Activated naive CD4-positive, alpha-beta T cell treated with Interleukin-2 at 50 U/mL for 16 hours (primary cell): ENCODE data around the gene CDH23.

ENCODE experiments used
- DNase-seq: peaks from one replicate; pipeline ENCODE4 v3.0.0-alpha.2; 2020

The CDH23 gene

GRCh38 chr10:71468363-71469094 is 71.8 kb downstream of the CDH23 start:
- no peak for DNase-seq

- DNase-seq = no peak
These were observed 74.3 kb downstream of the CDH23 start for GRCh38 chr10:71471006-71471405.

- no peak for DNase-seq
These were observed 75.2 kb downstream of the CDH23 start for GRCh38 chr10:71471957-71472365.

- DNase-seq = no peak
These were observed 75.7 kb downstream of the CDH23 start for GRCh38 chr10:71472466-71472865.

DNA sequence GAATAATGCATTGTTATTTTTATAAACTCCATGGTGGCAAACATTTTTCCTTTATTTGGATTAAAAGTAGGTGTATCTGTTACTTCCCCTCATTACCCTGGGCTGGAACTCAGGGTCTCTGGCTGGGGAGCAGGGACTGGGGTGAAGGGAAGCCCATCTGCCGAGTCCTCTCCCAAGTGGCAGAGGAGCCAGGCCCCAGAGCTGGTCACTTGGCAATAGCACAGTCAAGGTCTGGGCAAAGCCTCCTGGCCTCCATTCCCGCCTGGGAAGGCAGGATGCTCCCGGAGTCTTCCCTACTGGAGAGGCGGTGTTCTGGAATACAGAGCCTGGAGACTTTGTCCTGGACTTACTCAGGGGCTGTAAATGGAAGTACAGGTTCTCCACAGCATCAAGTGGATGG is 76.2 kb downstream of the CDH23 start:
- DNase-seq = no peak

- DNase-seq = no peak
These were observed 77.2 kb downstream of the CDH23 start for GRCh38 chr10:71473671-71474599.

GRCh38 chr10:71474702-71475242 is 78.1 kb downstream of the CDH23 start:
- no peak for DNase-seq

- DNase-seq = no peak
These were observed 78.6 kb downstream of the CDH23 start for GRCh38 chr10:71475243-71475871.

GRCh38 chr10:71476228-71477011 is 79.7 kb downstream of the CDH23 start:
- no peak for DNase-seq

DNA sequence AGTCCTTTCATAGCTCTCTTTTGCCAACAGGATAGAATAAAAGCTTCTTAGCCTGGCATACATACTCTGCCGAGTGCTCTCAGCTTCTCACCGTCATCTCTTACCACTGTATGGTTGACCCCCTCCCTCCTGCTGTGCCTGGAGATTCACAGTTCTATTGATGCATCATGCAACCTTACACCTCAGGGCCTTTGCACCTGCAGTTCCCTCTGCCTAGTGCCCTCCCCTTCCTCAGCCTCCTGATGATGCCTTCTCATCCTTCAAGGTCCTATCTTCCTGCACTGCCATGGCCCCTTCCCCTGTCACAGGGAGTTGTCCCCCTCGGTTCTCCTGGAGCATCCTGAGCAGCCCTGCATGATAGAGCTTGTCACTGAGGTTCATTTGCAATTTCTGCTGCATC is 81.5 kb downstream of the CDH23 start:
- DNase-seq = no peak

- DNase-seq = no peak
These were observed 82.2 kb downstream of the CDH23 start for GRCh38 chr10:71478813-71479365.

- no peak for DNase-seq
These were observed 83.1 kb downstream of the CDH23 start for GRCh38 chr10:71479831-71480230.

DNA sequence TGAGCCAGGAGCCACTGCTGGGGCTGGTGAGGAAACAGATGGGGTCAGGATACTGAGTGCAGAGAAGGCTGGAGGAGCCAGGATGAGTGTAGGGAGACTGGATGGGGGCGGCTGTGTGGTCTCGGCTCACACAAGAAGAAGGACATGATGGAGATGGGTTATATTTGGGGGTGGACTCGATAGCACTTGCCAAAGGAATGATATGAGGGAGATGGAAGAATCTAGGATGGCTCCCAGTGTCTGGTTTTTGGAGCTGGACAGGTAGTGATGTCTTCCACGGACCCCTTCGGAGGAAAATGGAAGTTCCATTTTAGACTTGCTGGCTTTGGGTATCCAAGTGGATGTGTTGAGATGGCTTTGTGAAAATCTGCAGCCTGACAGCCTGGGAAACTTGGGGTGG is 83.9 kb downstream of the CDH23 start:
- no peak for DNase-seq

DNA sequence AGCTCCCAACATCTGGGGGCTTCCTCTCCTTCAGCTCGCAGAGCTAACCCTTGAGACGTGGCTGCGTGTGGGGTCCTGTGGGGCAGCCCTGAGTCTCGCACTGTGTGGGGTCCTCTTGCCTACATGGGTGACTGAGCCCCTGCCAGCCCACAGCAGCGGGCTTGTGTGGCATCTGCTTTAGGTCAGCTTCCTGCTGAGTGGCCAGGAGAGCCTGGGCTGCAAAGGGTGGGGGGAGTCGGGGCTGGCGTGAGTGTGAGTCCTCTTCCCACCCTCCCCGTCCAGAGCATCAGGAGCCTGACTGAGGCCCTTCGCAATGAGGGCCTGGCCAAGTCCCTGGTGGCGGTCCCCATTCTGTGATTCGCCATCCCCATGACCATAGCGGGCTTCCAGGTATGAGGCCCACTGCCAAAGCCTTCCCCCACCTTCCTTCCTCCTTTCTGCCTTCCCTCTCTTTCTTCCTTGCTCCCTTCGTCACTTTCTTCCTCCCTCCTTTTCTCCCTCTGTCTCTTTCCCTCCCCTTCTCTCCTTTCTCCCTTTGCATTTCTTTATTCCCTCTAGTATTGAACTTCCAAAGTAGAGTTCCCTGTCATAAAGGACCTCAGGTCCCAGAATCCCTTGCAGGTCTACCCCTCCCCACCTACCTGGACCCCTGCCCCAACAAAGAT is 85.2 kb downstream of the CDH23 start:
- DNase-seq = no peak

DNA sequence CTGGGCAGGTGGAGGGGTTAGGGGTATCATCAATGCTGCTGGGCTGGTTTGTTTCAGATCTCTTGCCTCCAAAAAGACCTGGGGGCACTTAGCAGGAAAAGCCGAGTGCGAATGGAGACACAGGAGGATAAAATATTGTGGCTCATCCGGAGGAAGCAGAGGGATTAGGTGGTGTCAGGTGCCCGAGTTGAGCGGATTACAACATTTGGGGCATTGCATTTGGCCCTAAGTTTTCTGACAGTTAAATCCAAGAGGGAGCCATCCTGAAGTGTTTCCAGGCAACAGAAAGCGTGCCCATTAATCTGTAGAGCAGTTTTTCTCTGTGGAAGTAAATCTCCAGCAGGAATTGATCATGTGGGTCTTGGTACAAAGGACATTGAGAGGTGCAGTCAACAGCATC is 85.9 kb downstream of the CDH23 start:
- DNase-seq = no peak

DNA sequence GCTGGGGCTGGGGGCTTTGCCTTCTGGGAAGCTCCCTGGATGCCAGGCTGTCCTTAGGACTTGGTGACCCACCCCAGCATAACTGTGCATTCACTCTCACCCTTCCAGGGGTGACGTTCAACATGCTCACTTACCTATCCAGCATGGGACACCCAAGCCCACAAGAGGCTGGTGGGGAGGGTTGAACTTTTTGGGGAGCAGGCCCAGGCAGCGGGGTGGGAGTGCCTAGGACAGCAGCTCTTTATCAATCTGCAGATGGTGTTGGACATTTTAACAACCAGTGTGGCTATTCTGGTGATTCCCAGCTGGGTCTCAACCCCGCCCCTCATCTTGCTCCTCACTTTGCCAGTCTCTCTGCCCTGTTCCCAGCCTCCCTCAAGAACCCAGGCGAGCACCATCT is 86.4 kb downstream of the CDH23 start:
- no peak for DNase-seq

DNA sequence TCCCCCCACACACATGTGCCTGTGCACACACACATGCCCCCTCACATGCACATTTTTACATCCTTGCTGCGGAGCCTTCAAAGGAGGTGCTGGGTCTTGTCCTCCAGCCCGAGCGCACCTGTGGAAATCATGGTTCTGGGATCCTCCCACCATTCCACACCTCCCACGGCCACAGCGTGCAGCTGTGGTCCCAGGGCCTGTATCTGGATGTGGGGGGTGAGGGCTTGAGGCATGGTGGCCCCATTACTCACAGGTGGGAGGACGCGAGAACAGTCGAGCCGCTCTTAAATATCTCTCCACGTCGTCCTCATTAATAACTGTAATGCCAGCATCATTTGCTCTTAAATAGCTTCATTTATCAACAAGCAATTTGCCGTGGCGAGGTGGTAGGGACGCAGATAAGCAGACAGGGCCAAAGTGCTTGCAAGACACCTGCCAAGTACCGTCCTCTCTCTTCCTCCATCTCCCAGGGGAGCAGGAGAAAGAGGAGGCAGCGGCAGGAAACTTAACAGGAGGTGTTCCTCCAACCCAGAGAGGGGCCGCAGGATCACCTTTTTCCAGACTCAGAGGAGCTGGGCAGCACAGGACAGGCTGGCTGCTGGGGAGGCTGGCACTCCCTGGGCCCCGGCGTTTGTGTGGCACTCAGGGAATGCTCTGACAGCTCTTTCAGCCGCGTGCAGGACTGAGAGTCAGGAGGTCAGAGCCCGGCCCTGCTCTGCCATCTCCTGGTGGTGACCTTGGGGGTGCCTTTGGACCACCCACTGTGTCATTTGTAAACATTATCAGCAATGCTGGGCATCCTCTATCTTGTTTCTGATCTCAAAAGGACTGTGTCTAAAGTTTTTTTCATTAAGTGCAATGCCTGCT is 87.4 kb downstream of the CDH23 start:
- no peak for DNase-seq

DNA sequence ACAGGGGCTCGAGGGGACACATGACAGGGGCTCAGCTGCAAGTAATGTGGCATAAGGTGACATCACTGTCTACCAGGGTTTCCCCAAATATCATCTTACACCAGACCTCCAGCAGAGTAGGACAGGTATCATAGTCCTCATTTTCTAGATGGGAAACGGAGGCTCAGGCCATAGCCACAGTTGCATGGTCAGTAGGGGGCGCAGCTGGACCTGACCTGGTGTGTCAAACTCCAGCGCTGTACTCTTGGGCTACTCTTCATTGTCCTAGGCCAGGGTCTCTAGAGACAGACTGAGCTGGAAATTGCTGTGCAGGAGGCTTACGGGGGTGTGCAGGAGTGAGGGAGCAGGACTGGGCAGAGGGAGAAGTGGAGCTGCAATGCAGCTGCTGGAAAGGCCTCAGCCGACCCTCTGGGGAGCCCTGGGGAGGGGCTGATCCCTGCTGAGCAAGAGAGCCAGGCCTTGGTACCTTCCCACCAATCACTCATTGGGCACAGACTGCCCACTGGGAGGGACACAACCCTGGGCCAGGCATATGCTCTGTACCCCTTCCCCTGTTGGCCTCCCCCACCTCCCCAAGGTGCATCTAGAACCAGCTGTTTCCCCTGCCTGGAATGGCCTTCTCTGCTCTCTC is 89.9 kb downstream of the CDH23 start:
- peak; percentile 29 for DNase-seq

- no peak for DNase-seq
These were observed 91.0 kb downstream of the CDH23 start for GRCh38 chr10:71487726-71488125.

- DNase-seq = no peak
These were observed 92.4 kb downstream of the CDH23 start for GRCh38 chr10:71489077-71489476.
